SU-DHL-6 (cell line): ENCODE results near the gene FBXL13.

ENCODE experiments used
- H2AFZ ChIP-seq: fragments of 200-600 bp; sonication (generic); 2 replicates; pipeline ENCODE4 v1.6.1; 2014; ENCODE audit warnings: low read depth, mild to moderate bottlenecking, moderate library complexity, mixed read lengths, antibody characterized with exemption, low read length; ENCODE audit not compliant: severe bottlenecking
- H3F3A ChIP-seq: fragments of 200-600 bp; shearing (Covaris generic); 2 replicates; pipeline ENCODE4 v1.6.0; 2016; ENCODE audit warnings: antibody characterized with exemption, mild to moderate bottlenecking; ENCODE audit not compliant: insufficient read depth
- H3K27ac ChIP-seq: fragments of 200-600 bp; sonication (generic); 2 replicates; pipeline ENCODE4 v1.5.1; 2016; ENCODE audit warnings: low read depth, mild to moderate bottlenecking, low read length, moderate library complexity, mixed read lengths
- H3K27me3 ChIP-seq: fragments of 200-600 bp; sonication (generic), shearing (Covaris generic); 2 replicates; pipeline ENCODE4 v1.6.0; 2014; ENCODE audit warnings: mild to moderate bottlenecking, low read length
- H3K36me3 ChIP-seq: fragments of 200-600 bp; sonication (generic); 2 replicates; pipeline ENCODE4 v1.6.1; 2014; ENCODE audit warnings: mild to moderate bottlenecking, low read length, mixed read lengths
- H3K4me2 ChIP-seq: fragments of 300-600, 200-600 bp; shearing (Covaris generic), sonication (generic); 2 replicates; pipeline ENCODE4 v1.6.0; 2014; ENCODE audit warnings: low read length, low read depth, mild to moderate bottlenecking; ENCODE audit not compliant: poor library complexity, severe bottlenecking
- H3K4me3 ChIP-seq: fragments of 200-600 bp; sonication (generic); 2 replicates; pipeline ENCODE4 v1.5.1; 2014; ENCODE audit warnings: antibody characterized with exemption, low read length, mild to moderate bottlenecking, mixed read lengths; ENCODE audit not compliant: insufficient read depth, poor library complexity, severe bottlenecking
- H3K79me2 ChIP-seq: fragments of 200-600 bp; sonication (generic); 2 replicates; pipeline ENCODE4 v1.6.1; 2014; ENCODE audit warnings: mild to moderate bottlenecking, low read length, moderate library complexity; ENCODE audit not compliant: insufficient read depth
- H3K9ac ChIP-seq: fragments of 200-600 bp; sonication (generic); 2 replicates; pipeline ENCODE4 v1.7.0; 2014; ENCODE audit warnings: mild to moderate bottlenecking, low read length
- H3K9me2 ChIP-seq: fragments of 200-600 bp; sonication (generic); replicated peaks from 2 replicates; pipeline ENCODE4 v1.6.1; 2014; ENCODE audit warnings: low read length; ENCODE audit not compliant: insufficient read depth
- H3K9me3 ChIP-seq: fragments of 200-600 bp; sonication (generic); 2 replicates; pipeline ENCODE4 v1.6.1; 2014; ENCODE audit warnings: low read length, mixed read lengths; ENCODE audit not compliant: insufficient read depth
- H4K20me1 ChIP-seq: fragments of 200-600 bp; sonication (generic); 2 replicates; pipeline ENCODE4 v1.6.1; 2014; ENCODE audit warnings: low read depth, mild to moderate bottlenecking, antibody characterized with exemption, low read length, moderate library complexity, mixed read lengths
- CTCF ChIP-seq: fragments of 200-600 bp; sonication (generic); IDR thresholded peaks from one replicate; pipeline ENCODE4 v1.5.1; 2017; ENCODE audit warnings: antibody characterized with exemption, mild to moderate bottlenecking, low read length, moderate library complexity; ENCODE audit not compliant: insufficient read depth, poor library complexity, severe bottlenecking
- EZH2phosphoT487 ChIP-seq: fragments of 200-600 bp; sonication (generic), shearing (Covaris generic); conservative IDR thresholded peaks from 2 replicates; pipeline ENCODE4 v1.6.1; 2018; ENCODE audit warnings: mild to moderate bottlenecking, antibody characterized with exemption, low read length, moderate library complexity, mixed read lengths

Gene FBXL13

GRCh38 chr7:102895602-102896001 lies 179.0 kb downstream of the FBXL13 start:
- H3K9me2 ChIP-seq = no peaks in the 10 kb centered on the region
- no peaks in the 10 kb centered on the region for H3K27me3 ChIP-seq
- TF ChIP-seq EZH2phosphoT487 (no peak), CTCF (no peak)
- no peaks in the 10 kb centered on the region for H3F3A ChIP-seq
- H3K4me3 ChIP-seq = no peak overlapping the region
- H4K20me1 ChIP-seq = no peaks in the 10 kb centered on the region
- H3K27ac ChIP-seq = no peak overlapping the region
- no peaks in the 10 kb centered on the region for H3K36me3 ChIP-seq
- H3K9me3 ChIP-seq = no peaks in the 10 kb centered on the region
- no peak overlapping the region for H3K4me2 ChIP-seq
- no peaks in the 10 kb centered on the region for H3K79me2 ChIP-seq
- no peak overlapping the region for H2AFZ ChIP-seq
- H3K9ac ChIP-seq = no peak overlapping the region

- Histone ChIP-seq H3K27me3 (no peaks in the 10 kb centered on the region), H4K20me1 (no peaks in the 10 kb centered on the region), H3K9me2 (no peaks in the 10 kb centered on the region), H3F3A (no peaks in the 10 kb centered on the region), H3K4me3 (no peak overlapping the region), H2AFZ (no peak overlapping the region), H3K9ac (no peak overlapping the region), H3K27ac (no peak overlapping the region), H3K4me2 (no peak overlapping the region), H3K9me3 (no peaks in the 10 kb centered on the region), H3K36me3 (no peaks in the 10 kb centered on the region), H3K79me2 (no peaks in the 10 kb centered on the region)
- TF ChIP-seq EZH2phosphoT487 (no peak), CTCF (no peak)
Observed at GRCh38 chr7:102892631-102893278, 181.8 kb downstream of the FBXL13 start.

GRCh38 chr7:102891693-102892261 lies 182.8 kb downstream of the FBXL13 start:
- no peak overlapping the region for H3K27ac ChIP-seq
- no peaks in the 10 kb centered on the region for H3K79me2 ChIP-seq
- no peaks in the 10 kb centered on the region for H3K27me3 ChIP-seq
- H3K36me3 ChIP-seq = no peaks in the 10 kb centered on the region
- TF ChIP-seq CTCF (no peak), EZH2phosphoT487 (no peak)
- H3K9me3 ChIP-seq = no peaks in the 10 kb centered on the region
- no peak overlapping the region for H3K4me3 ChIP-seq
- no peak overlapping the region for H3K9ac ChIP-seq
- no peak overlapping the region for H2AFZ ChIP-seq
- no peaks in the 10 kb centered on the region for H4K20me1 ChIP-seq
- H3F3A ChIP-seq = no peaks in the 10 kb centered on the region
- H3K4me2 ChIP-seq = no peak overlapping the region
- H3K9me2 ChIP-seq = no peaks in the 10 kb centered on the region
